RWPE2 (cell line): ENCODE measurements around the gene GOLM1.

Experiments
- ATAC-seq: fragments of 200-7000 bp; cut with Tn5 transposase; 3 replicates; pipeline ENCODE4 v1.9.1; 2021; ENCODE audit warnings: low read depth
- DNase-seq: peaks from one replicate; pipeline ENCODE4 v3.0.0-alpha.2; 2020; ENCODE audit warnings: low spot score
- H3K27ac ChIP-seq: fragments of 450-650 bp; 2 replicates; pipeline ENCODE4 v1.5.1; 2017; ENCODE audit warnings: mild to moderate bottlenecking; ENCODE audit not compliant: poor library complexity, severe bottlenecking
- H3K27me3 ChIP-seq: fragments of 250-450 bp; sonication (Bioruptor Pico); 2 replicates; pipeline ENCODE4 v1.5.1; 2021; ENCODE audit warnings: mild to moderate bottlenecking, moderate library complexity; ENCODE audit not compliant: insufficient read depth, poor library complexity, severe bottlenecking
- H3K36me3 ChIP-seq: fragments of 250-450 bp; sonication (Bioruptor Pico); 2 replicates; pipeline ENCODE4 v1.5.1; 2020; ENCODE audit warnings: low read depth, mild to moderate bottlenecking, moderate library complexity
- H3K4me1 ChIP-seq: fragments of 250-450 bp; sonication (Bioruptor Pico); 2 replicates; pipeline ENCODE4 v1.5.1; 2021; ENCODE audit warnings: mild to moderate bottlenecking, moderate library complexity; ENCODE audit not compliant: insufficient read depth, poor library complexity, severe bottlenecking
- H3K4me3 ChIP-seq: fragments of 250-450 bp; sonication (Bioruptor Pico); 2 replicates; pipeline ENCODE4 v1.5.1; 2021; ENCODE audit warnings: mild to moderate bottlenecking, moderate library complexity; ENCODE audit not compliant: severe bottlenecking
- H3K9me3 ChIP-seq: fragments of 250-450 bp; sonication (Bioruptor Pico); 2 replicates; pipeline ENCODE4 v1.5.1; 2021; ENCODE audit warnings: mild to moderate bottlenecking, moderate library complexity; ENCODE audit not compliant: severe bottlenecking
- TF ChIP-seq, protein P1 (sequence below): fragments of 450-650 bp; IDR thresholded peaks from one replicate; pipeline ENCODE4 v1.5.1; 2017; ENCODE audit warnings: mild to moderate bottlenecking, moderate library complexity; ENCODE audit not compliant: poor library complexity, severe bottlenecking

Gene GOLM1

DNA sequence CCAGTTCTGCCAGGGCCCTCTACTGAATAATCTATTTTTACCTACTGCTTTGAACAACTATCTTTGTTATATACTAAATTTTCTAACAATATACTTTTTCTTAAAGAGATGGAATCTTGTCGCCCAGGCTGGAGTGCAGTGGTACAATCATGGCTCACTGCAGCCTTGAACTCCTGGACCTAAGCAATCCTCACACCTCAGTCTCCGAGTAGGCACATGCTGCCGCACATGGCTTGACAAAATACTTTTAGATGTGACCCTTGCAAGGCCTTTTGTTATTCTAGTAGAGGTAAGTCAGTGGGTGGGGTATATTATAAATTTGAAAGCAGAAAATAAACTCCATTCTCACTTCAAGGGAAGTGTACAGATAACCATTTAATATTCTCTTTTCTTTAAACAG, 7.9 kb downstream of the GOLM1 start:
- ATAC-seq (no peak), DNase-seq (no peak)
- no peaks in the 10 kb centered on the region for H3K36me3 ChIP-seq
- no peaks in the 10 kb centered on the region for H3K27me3 ChIP-seq
- H3K27ac ChIP-seq: no peak overlapping the region
- H3K4me3 ChIP-seq: no peak overlapping the region
- no peaks in the 10 kb centered on the region for H3K9me3 ChIP-seq
- peaks cover 3% of the 10 kb centered on the region for H3K4me1 ChIP-seq
- TF ChIP-seq, protein P1, sequence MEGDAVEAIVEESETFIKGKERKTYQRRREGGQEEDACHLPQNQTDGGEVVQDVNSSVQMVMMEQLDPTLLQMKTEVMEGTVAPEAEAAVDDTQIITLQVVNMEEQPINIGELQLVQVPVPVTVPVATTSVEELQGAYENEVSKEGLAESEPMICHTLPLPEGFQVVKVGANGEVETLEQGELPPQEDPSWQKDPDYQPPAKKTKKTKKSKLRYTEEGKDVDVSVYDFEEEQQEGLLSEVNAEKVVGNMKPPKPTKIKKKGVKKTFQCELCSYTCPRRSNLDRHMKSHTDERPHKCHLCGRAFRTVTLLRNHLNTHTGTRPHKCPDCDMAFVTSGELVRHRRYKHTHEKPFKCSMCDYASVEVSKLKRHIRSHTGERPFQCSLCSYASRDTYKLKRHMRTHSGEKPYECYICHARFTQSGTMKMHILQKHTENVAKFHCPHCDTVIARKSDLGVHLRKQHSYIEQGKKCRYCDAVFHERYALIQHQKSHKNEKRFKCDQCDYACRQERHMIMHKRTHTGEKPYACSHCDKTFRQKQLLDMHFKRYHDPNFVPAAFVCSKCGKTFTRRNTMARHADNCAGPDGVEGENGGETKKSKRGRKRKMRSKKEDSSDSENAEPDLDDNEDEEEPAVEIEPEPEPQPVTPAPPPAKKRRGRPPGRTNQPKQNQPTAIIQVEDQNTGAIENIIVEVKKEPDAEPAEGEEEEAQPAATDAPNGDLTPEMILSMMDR: no peak

DNA sequence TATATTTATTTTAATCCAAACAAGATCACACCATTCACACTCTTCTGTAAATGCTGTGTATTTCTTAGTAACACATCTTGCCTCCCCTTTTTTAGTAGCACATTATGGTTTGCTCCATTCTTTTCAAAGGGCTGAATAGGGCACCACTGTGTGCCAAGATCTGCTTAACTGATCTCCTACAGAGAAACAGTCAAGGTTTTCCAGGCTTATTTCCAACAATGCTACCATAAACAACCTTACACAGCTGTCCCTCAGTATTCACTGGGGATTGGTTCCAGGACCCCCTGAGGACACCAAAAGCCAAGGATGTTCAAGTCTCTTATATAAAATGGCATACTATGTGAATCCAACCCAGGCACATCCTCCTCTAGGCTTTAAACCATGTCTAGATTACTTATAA, 16.5 kb downstream of the GOLM1 start:
- DNase-seq: no peak
- ATAC-seq: no peak
- TF ChIP-seq, protein P1: no peak

DNA sequence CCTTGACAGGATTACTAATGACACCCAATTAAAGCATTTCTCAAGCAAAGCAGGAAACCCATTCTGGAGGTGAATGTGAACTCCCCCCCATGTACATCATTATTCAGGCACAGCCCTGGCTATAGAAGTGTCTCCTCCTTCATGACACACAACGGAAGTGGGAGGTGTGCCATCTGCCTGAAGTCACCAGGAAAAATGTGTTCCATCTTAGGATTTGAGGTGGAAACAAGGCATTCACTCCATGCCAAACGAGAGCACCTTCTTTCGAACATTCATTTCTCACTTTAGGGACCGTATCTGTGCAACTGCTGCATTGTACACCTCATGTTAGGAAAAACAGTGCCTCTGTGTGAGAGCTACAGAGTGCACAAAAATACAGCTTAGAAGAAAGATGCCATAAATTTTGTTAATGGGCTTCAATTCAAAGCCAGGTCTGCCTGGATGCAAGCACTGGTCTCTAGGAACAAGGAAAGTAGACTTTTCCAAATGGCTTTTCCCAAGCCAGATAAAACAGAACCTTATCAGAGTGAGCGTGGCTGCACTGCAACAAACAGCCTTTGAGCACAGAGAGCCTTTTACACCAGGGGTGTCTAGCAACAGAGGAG, 19.4 kb downstream of the GOLM1 start:
- H3K27me3 ChIP-seq: no peaks in the 10 kb centered on the region
- TF ChIP-seq, protein P1: no peak
- DNase-seq (no peak), ATAC-seq (peak; percentile 69)
- peaks cover 16% of the 10 kb centered on the region; the same call in 1 of the 2 replicates for H3K36me3 ChIP-seq
- H3K4me3 ChIP-seq: no peak overlapping the region
- no peak overlapping the region for H3K27ac ChIP-seq
- H3K9me3 ChIP-seq: no peaks in the 10 kb centered on the region
- H3K4me1 ChIP-seq: peaks cover 8% of the 10 kb centered on the region

More for the DNA sequence above, 16.5 kb downstream of the GOLM1 start:
- Histone ChIP-seq H3K9me3 (no peaks in the 10 kb centered on the region), H3K27me3 (no peaks in the 10 kb centered on the region), H3K4me1 (peaks cover 8% of the 10 kb centered on the region), H3K4me3 (no peak overlapping the region), H3K36me3 (peaks cover 11% of the 10 kb centered on the region; the same call in 1 of the 2 replicates), H3K27ac (no peak overlapping the region)

DNA sequence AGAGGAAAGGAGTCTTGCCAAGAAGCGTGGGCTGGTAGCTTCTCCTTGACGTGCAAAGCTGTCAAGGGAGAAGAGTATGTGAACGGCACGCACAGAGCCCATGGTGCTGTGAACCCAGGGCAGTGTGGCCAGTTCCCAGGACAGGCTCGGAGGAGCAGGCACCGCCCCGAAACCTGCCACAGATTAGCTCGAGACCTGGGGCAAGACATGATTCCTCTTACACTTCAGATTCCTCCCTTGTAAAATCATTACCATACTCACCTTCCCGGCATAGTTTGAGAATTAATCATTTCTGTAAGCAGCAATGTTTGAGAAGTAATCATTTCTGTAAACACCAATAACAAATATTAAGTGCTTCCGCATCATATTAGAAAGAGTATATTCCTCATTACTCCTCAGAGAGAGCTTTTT, 19.9 kb downstream of the GOLM1 start:
- Histone ChIP-seq H3K27ac (no peak overlapping the region), H3K9me3 (no peaks in the 10 kb centered on the region), H3K36me3 (peaks cover 16% of the 10 kb centered on the region; the same call in 1 of the 2 replicates), H3K4me3 (no peak overlapping the region), H3K4me1 (peaks cover 8% of the 10 kb centered on the region), H3K27me3 (no peaks in the 10 kb centered on the region)
- TF ChIP-seq, protein P1: no peak
- no peak for DNase-seq
- peak; percentile 72 for ATAC-seq

DNA sequence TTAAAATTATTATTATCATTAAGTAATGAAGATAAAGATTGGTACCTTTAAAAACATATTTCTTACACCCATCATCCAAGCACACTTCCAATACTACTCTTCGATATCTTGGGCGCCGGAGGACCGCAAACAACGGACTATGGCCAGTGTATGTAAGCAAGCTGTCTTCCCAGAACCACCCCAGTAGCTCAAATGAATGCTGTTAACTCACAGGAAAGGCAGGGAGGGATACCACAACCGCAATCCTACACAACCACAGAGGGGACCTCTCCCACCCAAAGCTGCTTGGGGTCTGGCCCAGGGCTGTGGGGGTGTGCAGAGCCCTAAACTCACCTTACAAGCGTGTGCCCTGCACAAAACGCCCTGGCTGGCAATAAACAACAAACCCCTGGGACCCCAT, 20.6 kb downstream of the GOLM1 start:
- ATAC-seq (no peak), DNase-seq (no peak)
- no peaks in the 10 kb centered on the region for H3K27me3 ChIP-seq
- TF ChIP-seq, protein P1: no peak
- no peaks in the 10 kb centered on the region for H3K9me3 ChIP-seq
- H3K4me3 ChIP-seq: no peak overlapping the region
- H3K36me3 ChIP-seq: peaks cover 16% of the 10 kb centered on the region; the same call in 1 of the 2 replicates
- no peak overlapping the region for H3K27ac ChIP-seq
- peaks cover 8% of the 10 kb centered on the region for H3K4me1 ChIP-seq
